SH-SY5Y (cell line): ENCODE data around the gene TMEM115.

Experiments
- GATA2 ChIP-seq: IDR thresholded peaks from 2 replicates; pipeline ENCODE4 v1.6.1; 2011; ENCODE audit warnings: mild to moderate bottlenecking, low read depth, low read length
- GATA3 ChIP-seq: IDR thresholded peaks from 2 replicates; pipeline ENCODE4 v1.6.1; 2011; ENCODE audit warnings: low read depth, mild to moderate bottlenecking, low read length, moderate library complexity

Gene TMEM115

DNA sequence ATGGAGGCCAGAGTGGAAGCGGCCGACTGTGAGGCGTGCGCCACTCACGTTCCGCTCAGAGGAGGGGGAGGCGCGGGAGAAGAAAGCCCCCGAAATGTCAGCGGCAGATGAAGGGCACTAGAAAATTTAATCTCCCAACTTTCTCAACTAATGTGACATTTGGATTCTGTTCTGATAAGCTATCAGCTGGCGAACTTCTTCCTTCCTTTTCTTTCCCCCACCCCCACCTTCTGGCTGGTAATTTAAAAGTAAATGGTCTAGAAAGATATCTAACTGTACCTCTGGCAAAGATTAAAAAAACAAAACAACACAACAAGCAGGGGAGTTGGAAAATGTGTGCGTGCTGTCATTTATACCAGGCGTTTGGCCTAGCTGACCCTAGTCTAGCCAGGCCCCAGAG lies 26.4 kb upstream of the TMEM115 start:
- no peak for TF ChIP-seq GATA3
- peak; percentile 42; the same call in 1 of the 2 replicates for TF ChIP-seq GATA2

DNA sequence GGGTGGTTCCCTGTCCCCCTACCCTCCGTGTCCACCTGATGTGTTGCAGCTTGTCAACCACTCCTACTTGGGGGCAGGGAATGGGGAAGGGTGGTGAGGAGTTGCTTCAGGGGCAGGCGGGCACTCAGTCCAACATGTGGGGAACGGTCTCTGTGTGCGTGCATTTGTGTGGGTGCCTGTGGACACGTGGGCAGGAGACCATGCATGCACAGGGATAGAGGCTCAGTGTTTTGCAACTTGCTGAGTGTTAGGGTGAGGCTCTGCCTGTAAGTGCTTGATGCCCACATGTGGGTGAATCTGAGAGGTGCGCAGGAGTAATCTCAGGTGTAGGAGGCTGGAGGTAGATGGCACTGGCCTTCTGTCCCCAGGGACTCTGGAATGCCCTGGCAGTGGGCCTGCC lies 24.4 kb upstream of the TMEM115 start:
- TF ChIP-seq GATA2 (no peak), GATA3 (no peak)

DNA sequence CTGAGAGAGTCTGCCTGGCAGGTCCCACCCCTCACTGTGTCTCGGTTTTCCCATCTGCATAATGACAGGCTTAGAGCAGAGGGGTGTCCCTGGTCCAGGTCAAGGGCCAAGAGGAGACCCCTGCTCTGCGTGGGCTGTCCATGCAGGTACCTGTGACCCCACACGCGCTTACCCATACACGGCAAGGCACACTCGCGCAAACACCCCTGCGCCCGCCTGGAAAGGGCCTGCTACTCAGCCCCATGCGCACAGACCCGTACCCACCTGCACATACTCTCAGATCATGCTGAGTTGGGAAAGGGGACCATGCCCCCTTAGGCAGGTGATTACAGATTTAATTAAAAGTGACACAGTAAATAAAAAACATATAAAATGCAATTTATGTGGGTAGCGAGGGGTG lies 23.4 kb upstream of the TMEM115 start:
- no peak for TF ChIP-seq GATA3
- no peak for TF ChIP-seq GATA2

DNA sequence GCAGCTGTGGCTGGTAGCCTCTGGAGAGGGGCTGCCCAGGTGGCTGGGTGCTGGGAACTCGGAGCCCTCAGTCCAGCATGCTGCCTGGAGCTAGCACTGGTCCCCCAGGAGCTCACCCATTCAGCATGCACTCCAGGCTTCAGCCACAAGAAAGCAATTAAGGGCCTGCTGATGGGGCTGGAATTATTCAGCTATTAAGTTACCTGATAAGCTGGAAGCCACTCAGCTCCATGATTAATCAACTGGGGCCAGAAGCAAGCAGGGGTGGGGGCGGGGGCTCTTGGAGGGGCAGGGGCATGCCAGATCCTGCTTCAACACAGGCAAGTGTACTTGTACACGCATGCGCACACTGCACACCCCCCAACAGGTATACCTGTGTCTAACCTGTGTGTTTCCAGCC lies 22.1 kb upstream of the TMEM115 start:
- TF ChIP-seq GATA2 = peak; percentile 74
- TF ChIP-seq GATA3 = no peak

DNA sequence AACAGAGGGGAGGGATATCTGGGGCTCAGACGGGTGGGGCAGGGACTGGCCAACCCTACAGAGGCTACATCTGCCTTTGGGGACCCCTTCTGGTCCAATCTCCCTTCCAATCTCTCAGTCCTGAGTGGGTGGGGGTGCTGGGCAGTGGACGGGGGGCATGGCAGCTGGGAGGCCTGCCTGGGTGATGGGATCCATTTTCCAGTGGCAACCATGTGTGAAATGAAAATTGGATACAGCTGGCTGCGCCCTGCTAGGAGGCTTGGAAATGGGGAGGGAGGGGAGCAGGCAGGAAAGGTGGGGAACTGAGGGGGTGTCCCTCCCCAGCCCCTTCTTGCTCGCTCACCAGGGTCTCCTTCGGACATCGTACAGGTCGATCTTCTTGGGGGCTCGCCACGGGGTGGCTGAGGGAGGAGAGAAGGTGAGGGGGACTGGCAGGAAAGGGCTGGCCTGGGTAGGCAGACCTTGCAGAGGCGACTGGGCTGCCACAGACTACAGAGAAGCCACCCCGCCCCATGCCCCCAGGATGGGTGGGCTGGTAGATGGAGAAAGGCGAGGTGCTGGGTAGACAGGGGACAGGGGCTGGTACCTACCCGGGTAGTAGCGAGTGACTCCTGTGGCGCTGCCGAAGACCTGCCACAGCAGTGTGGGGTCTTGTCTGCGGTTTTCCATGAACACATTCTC lies 21.2 kb upstream of the TMEM115 start:
- no peak for TF ChIP-seq GATA3
- peak; percentile 97 for TF ChIP-seq GATA2

DNA sequence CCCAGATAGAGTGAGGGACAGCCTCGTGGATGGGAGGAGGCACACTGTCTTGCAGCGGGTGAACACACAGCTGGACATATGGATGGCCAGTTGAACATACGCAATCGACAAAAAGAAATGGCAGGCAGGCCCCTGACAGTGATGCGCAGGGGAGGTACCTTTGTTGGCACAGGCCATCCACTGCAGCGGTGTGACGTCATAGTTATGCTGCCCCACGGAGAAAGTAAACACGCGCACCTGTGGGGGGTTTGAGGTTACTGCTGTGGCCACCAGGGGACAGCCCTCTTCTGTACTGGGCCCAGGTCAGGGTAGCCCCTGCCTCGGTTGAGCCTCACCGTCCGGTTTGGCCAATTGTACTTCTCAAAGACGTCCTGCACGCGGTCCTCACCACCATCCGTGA lies 19.4 kb upstream of the TMEM115 start:
- TF ChIP-seq GATA2 = no peak
- TF ChIP-seq GATA3 = no peak

DNA sequence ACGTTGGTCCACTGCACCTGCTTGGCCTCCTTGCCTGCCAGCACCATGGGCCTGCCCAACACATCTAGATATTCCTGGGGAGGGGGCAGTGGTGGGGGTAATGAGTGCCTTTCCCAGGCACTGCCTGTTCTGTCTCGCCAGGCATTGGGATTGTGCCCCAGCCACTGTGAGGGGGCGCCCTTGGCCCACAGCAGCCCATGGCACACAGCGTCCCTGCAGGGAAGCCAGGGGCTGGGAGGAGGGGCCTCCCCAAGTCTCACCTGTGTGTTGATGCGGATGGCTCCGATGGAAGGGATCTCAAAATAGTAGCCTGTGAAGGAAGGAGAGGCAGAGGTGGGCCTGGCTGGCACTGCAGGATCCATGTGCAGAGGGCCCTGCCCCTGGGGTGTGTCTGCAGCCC lies 18.7 kb upstream of the TMEM115 start:
- TF ChIP-seq GATA2 = no peak
- no peak for TF ChIP-seq GATA3

DNA sequence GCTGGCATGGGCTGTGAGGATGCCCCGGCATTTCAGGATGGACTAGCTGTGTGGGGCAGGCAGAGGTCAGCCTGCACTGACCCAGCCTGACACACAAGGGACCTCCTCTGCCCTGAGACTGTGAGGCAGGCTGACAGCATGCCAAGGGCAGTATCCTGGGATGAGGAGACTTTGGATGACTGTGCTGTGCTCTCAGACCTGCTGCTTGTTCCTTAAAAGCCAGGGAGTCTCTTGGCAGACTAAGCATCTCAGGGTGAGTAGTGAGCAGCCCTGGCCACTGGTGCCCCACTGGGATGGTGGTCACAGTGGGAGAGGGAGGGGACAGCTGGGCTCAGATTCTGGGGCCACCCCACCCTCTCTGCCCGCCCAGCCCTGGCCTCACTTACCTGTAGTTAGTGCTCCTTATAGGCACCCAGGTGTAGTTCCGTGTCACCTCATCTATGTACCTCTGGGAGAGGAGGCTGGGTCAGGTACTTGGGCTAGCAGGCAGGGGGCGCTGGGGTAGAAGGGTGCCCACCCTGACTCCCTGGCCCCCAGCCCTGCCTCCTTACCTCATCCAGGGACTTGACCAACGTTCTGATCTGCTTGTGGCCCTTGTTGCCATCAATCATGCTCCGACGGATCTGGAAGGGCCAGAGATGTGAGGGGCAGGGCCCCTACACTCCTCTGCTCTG lies 16.1 kb upstream of the TMEM115 start:
- TF ChIP-seq GATA2 (no peak), GATA3 (no peak)

DNA sequence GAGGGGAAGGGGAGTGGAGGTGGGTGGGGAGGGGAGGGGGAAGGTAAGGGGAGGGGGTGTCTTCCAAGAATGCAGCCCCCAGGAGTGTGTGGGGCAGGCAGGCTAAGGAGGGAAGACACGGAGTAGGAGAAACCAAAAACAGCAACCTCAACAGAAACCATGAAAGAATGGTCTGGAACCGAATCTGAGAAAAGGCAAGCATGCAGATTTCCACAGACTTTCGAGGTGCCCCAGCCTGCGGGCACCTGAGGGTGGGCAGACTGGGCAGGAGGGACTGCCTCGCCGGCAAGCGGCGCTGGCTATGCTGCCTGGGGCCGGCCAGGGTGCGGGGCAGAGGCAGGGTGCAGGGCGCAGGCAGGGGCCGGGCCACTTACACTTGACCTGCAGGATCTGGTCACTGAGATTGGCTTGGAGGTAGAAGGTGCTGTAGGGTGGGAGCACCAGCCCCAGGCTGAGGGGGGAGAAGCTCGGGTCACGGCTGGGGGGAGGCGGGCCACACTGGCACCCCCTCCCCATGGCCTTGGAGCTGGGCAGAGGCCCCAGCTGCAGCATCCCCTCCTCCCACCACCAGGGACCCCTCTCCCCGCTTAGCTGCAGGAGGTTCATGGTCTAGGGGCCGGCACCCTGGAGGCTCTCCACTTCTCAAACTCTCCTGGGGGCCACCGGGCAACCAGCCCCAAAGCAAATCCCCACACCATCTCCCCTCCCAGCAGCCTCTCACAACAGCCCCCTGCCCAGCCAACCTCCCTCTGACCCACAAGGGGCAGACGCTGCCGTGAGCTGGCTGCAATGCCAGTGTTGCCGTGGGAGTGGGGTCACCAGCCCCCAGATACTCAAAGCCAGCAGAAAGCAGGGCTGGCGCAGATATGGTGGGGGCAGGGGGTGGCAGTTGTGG lies 15.3 kb upstream of the TMEM115 start:
- TF ChIP-seq GATA2 (no peak), GATA3 (no peak)

DNA sequence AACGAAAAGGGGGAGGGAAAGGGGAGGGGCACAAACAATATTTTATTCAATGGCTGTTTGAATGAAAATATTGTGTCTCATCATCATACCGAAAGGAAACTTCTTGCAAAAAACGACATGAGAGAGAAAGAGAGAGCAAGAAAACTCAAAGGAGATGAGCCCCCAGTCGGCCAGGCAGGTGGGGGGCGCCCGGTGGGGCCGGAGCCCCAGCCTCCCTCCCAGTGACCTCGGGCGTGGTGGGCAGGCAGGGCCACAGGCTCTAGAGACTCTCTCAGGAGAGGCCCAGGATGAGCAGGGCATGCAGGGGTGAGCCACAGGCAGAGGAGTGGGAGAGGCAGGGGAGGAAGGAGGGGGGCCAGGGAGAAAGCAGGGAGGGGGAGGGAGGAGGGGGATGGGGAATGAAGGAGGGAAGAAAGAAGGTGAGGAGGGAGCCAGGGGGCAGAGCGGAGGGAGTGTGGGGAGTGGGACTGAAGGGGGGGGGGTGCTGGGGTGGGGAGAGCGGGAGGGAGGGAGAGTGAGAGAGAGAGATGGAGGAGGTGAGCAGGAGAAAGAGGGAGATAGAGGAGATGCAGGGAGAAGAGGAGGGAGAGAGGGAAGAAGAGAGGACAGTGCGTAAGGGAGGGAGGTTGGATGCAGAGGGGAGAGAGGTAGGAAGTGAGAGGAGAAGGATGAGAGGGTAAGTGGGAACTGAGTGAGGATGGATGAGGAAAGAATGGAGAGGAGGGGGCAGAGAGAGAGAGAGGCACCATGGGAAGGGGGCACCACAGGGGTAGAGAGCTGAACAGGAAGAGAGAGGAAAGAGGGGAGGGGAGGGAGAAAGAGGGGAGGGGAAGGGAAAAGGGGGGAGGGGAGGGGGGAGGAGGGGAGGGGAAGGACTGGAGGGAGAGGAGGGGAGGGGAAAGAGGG lies 14.1 kb upstream of the TMEM115 start:
- TF ChIP-seq GATA3 (no peak), GATA2 (no peak)

DNA sequence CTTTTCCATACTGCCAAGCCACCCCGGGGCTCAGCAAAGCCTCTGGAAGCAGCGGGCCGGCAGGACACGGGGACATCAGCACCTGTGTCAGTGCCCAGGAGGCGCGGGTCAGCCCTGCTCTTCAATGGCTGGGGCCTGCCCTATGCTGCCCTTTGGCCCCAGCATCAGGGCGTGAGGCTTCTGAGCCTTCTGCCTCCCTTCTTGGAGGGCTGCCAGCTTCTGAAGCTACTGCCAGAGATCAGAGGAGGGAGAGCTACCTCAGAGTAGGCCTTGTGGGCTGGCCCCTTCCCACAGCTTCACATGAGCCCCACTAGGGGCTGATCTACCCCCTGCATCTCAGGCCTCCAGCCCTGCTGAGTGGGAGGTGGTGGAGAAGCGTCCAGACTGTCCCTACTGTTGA lies 13.0 kb upstream of the TMEM115 start:
- no peak for TF ChIP-seq GATA2
- no peak for TF ChIP-seq GATA3

DNA sequence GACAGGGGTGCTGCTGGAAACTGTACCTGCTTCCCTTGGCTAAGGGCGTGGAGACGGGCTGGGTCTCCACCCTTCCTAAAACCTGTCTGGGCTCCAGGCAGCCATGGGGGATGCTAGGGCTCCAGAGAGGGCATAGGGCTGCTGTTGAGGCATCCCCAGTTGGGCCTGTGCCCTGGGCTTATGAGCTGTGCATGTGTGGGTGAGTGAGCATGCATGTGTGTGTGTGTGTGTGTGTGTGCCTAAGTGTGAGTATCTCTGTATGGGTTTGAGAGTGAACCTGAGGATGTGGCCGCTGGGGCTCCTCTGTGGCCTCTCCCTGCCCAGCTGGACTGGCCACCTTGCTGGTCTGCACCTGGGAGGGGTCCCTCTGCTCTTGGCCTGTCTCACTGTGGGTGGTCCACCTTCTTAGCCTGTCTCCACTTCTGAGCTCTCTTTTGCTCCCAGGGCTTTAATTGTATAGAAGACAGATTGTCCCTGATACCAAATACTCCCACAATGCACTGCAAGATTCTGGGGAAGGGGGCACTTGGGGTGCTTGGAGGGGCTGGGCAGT lies 11.9 kb upstream of the TMEM115 start:
- TF ChIP-seq GATA2 (no peak), GATA3 (no peak)

DNA sequence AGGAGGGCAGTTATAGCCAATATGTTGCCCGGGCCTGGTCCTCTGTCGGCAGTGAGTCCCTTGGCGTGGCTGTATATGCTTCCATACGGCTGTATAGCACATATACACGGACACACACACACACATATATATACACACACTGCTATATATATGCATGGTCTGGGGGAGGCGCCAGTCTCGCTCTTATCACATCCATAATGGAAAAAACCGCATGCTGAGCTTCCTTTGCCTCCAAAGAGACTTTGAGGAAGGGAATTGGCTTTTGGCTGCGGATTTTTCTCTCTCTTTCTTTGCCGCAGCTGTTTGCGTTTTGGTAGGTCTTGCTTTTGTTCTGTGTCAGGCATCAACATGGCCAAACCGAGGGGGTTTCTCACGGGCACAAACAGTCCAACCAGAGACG lies 11.3 kb upstream of the TMEM115 start:
- TF ChIP-seq GATA2 (no peak), GATA3 (no peak)
